Endometrium (tissue), 2 donors: ENCODE measurements around the gene GDF2.

Source experiments
- FAIRE-seq: peaks from 2 replicates; lab custom pipeline; 2012; peaks lifted over from hg19 to GRCh38; lab: Jason Lieb, UNC
- donor health status: control.
- donor health status: control.

The GDF2 gene

GRCh38 chr10:47370015-47370767, 47.9 kb downstream of the GDF2 start:
- no peak for FAIRE-seq

GRCh38 chr10:47370878-47371277, 48.6 kb downstream of the GDF2 start:
- no peak for FAIRE-seq

- FAIRE-seq, result no peak
Observed at GRCh38 chr10:47371629-47372485, 49.6 kb downstream of the GDF2 start.

- FAIRE-seq, result no peak
Observed at GRCh38 chr10:47372726-47373125, 50.5 kb downstream of the GDF2 start.

- no peak for FAIRE-seq
Observed at GRCh38 chr10:47374611-47375536, 52.6 kb downstream of the GDF2 start.

GRCh38 chr10:47376522-47377220, 54.4 kb downstream of the GDF2 start:
- no peak for FAIRE-seq
